HG02610 (cell line): ENCODE results near the gene MAP7.

ENCODE experiments used
- ATAC-seq: cut with Tn5 transposase; IDR thresholded peaks from one replicate; pipeline ENCODE4 v1.9.1; 2021; ENCODE audit warnings: mild to moderate bottlenecking, moderate library complexity; ENCODE audit not compliant: unreplicated experiment

MAP7 gene

GRCh38 chr6:136534268-136534667 is 16.0 kb downstream of the MAP7 start:
- no peak for ATAC-seq

GRCh38 chr6:136533487-136533886 is 16.7 kb downstream of the MAP7 start:
- no peak for ATAC-seq

DNA sequence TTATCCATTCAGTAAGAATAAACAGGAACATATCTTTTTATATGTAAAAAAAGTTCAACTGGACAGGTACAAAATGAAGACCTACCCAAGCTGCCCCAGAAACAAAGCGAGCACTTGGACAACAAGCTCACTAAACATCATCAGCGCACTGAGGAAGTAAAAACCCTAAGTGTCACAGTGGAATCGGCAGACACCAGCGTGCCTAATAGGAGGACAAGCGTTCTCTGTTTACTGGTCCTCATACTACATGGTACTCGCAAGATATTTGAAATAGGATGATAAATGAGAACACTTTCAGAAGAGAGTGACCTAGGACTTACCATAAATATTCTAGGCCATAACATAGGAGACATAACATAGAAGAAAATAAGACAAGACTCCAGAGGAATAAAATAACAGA is 18.2 kb downstream of the MAP7 start:
- no peak for ATAC-seq

DNA sequence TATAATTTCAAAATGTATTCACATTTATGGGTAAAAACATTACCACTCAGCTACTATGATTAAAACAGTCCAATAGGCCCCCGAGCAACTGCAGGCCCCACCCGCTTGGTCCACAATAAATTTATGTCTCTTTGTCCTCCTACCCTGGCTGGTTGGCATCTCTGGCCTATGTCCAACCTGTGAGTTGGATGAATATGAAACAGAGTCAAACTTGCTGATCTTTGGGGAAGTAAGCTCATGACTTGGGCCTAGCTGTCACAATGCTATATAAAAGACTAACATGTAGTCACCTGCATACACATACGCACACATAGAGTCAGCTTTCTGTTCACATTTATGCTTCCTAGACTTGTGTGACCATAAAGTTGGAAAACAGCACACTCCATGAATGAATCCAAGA is 20.5 kb downstream of the MAP7 start:
- ATAC-seq = no peak

GRCh38 chr6:136528477-136528876 is 21.7 kb downstream of the MAP7 start:
- no peak for ATAC-seq

- no peak for ATAC-seq
Observed at GRCh38 chr6:136527831-136528230, 22.4 kb downstream of the MAP7 start.

DNA sequence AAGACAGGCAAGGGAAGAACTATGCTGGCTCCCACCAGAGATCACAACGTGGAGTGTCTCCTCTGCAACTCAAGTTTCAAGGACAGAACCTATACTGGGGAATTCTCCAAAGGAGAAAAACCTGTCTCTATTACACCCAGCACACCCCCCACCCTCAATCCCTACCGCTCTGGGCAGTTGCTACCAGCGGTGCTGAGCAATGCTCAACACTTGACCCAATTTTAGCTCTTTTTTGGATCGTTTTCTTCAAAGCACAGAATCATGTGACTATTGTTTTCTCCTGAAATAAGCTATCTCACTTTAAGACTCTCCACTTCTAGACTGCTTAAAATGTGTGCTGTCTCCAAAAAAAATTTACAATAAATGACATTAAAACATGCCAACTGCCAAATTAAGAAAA is 23.3 kb downstream of the MAP7 start:
- no peak for ATAC-seq

DNA sequence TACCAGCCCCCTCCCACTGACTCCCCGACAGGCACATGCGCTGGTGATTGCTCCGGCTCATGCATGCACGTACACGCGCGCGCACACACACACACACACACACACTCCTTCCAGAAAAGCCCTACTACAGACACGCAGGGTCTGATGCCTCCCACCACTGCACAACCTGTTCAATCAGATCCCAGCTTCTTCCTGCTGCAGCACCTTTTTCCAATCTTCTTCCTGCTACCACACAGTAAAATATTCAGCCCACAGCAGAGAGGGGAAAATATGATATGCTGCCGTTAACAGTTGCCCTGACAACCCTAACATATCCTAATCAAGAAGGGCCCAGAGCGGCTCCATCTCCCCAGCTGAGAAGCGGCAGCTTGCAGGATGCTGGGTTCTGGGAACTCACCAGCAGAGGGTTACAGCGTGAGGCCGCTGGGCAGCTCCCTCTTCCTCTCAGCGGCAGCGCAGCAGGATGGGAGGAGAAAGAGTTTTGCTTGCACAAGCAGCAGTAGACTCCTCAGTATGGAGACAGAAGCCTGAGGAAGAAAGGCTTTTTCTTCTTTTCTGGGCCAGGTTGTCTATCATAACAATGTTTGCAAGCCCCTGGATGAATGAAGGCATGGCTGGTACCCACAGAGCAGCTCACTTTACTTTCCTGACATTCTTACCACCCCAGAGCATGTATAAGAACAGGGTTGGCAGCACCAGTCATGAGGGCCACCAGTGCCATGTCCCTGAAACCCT is 23.9 kb downstream of the MAP7 start:
- no peak for ATAC-seq

DNA sequence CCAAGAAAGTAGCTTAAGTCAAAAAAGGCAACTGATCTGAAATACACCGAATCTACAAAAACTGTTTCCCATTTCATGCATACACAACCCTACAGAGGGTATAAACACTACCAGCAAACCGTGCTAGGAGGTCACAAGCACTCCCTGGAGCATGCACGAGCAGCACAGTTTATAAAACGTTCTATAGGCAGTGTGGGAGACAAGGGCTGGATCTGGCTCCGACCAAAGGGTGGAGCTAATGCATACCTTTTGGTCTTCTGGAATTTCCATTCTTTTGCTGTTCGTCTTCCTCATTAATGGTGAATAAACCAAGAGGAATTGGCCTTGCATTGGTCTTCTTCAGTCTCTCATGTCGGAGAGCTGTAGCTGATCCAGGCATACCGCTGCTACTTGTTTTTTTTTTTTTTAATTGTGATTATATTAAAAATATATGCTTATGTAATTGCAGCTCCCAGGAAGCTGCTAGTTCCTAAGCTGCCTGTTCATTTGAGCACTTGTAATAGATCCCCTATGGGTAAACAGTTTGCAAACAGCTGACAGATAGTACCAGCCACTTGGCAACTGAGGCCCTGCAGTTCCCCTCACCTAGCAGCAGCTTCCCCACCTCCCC is 24.5 kb downstream of the MAP7 start:
- no peak for ATAC-seq

GRCh38 chr6:136524936-136525413 is 25.2 kb downstream of the MAP7 start:
- no peak for ATAC-seq

GRCh38 chr6:136524339-136524935 is 25.8 kb downstream of the MAP7 start:
- no peak for ATAC-seq

- ATAC-seq = no peak
Observed at GRCh38 chr6:136523196-136523595, 27.0 kb downstream of the MAP7 start.

- ATAC-seq = no peak
Observed at GRCh38 chr6:136522636-136523035, 27.6 kb downstream of the MAP7 start.

GRCh38 chr6:136521911-136522310 is 28.3 kb downstream of the MAP7 start:
- ATAC-seq = no peak

DNA sequence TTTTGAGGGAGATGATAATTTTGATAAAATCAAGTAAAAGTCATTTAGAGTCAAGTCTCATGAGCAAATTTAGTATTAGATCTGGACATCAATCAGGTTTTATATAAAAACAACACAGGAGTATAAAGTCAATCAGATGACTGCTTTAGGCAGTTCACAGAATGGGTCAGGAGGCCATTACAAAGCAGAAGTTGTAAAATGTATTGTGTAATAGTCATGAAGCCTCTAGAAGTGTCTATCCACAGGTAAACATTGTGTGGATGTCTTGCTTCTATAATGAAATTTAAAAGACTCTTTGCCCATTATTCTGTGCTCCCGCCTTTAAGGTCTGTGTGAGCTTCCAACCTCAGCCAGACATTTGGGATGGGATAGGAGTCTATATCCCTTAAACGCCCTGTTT is 28.8 kb downstream of the MAP7 start:
- ATAC-seq = no peak

DNA sequence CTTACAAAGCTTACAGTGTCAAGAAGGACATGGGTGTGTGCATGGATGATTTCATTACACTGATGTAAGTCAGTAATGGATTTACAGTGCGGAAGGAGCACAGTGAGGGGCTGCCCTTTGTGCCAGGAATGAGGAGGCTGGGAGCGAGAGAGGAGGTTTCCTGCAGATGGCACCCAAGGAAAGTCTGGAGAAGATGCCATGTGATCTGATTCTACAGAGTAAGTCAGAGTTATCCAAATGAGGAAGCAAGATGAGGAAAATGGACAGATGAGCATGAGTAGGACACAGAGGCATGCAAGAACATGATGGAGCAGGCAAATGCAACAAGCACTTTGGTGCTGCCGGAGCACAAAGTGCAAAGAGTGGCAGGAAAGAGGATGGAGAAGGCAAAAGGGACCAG is 29.7 kb downstream of the MAP7 start:
- ATAC-seq = no peak

- ATAC-seq = no peak
Observed at GRCh38 chr6:136517582-136517981, 32.6 kb downstream of the MAP7 start.

GRCh38 chr6:136517002-136517401 is 33.2 kb downstream of the MAP7 start:
- ATAC-seq = no peak

DNA sequence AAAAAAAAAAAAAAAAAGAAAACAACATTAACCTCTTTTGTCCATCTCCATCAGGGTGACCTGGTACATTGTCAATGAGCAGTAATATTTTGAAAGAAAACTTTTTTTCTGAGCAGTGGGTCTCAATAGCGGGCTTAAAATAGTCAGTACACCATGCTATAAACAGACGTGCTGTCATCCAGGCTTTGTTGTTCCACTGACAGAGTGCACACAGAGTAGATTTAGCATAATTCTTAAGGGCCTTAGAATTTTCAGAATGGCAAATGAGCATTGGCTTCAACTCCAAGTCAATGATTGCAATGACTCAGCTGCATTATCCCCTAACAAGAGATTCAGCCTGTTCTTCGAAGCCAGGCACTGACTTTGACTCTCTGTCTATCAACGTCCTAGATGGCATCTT is 35.6 kb downstream of the MAP7 start:
- no peak for ATAC-seq

- ATAC-seq = no peak
Observed at GRCh38 chr6:136511926-136512325, 38.3 kb downstream of the MAP7 start.

DNA sequence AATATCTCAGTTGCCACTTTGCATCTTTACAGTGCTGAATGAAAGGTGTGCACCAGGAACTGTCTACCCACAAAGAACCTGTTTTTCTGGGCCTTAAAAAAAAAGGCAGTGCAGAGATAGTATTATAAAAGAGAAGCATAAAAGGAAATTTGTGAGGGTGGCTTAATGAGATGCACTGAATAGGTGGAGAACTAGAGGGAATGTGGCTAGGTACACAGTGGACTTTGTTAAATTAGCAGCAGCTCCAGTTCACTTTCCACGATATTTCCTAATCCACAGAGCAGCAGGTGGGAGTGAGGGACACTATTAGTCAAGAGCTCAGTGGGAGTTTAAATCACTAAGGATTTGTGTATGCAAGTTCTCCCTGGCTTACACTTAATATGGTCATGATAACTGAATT is 38.8 kb downstream of the MAP7 start:
- ATAC-seq = no peak

DNA sequence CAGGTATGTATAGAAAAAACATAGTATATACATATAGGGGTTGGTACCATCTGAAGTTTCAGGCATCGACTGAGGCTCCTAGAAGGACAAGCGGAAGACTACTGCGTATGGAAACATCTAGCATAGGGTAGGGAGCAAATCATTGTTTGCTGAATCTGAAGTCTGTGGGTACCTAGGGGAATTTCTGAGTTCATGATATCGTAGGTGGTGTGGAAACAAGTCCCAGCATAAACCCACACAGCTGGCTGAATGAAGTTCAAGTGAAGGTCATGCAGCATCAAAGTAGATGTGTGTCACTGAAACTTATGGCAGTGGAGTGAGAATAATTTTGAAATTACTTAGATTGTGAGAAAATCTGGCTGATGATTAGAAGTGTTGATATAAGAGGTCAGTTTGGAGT is 39.4 kb downstream of the MAP7 start:
- ATAC-seq = peak; percentile 61
